GM12878 (cell line): ENCODE results near the gene AURKA. TPM values are rescaled to one million over a fixed set of nuclear protein-coding genes. Genes with fewer than 3 reads are reported as not detected.

Source experiments
- ATAC-seq: fragments of 200-7000 bp; cut with Tn5 transposase; 3 replicates; pipeline ENCODE4 v1.9.1; 2020; ENCODE audit warnings: mild to moderate bottlenecking, moderate library complexity
- BruUV-seq: library from RNA; stranded (reverse); fragments of 400-500 nt; replicated peaks from 2 replicates; lab custom pipeline; 2021; lab: Mats Ljungman, UMichigan
- CTCF ChIA-PET: fragments of 300-600 bp; sonication (Branson Sonifier 250); formaldehyde crosslinking; extraction: SDS; loops from one replicate; lab custom pipeline; 2021; ENCODE audit warnings: inconsistent platforms; lab: Yijun Ruan, JAX
- POLR2A ChIA-PET: fragments of 350-600 bp; formaldehyde crosslinking; extraction: SDS; loops from one replicate; lab custom pipeline; 2021; ENCODE audit warnings: inconsistent platforms; lab: Charles Lee
- RAD21 ChIA-PET: fragments of 300-600 bp; sonication (Branson Sonifier 250); formaldehyde crosslinking; loops from one replicate; lab custom pipeline; 2023; ENCODE audit warnings: antibody characterized with exemption; ENCODE audit not compliant: unreplicated experiment; lab: Charles Lee
- SMC1A ChIA-PET: fragments of 300-600 bp; sonication (Branson Sonifier 250); formaldehyde crosslinking; loops from one replicate; lab custom pipeline; 2023; ENCODE audit not compliant: unreplicated experiment, uncharacterized antibody; lab: Charles Lee
- DNase-seq: peaks from one replicate; pipeline ENCODE4 v3.0.0-alpha.2; 2011; ENCODE audit warnings: low read depth, low spot score
- FAIRE-seq: peaks from 3 replicates; lab custom pipeline; 2011; peaks lifted over from hg19 to GRCh38; lab: Jason Lieb, UNC
- H2AFZ ChIP-seq: 2 replicates; pipeline ENCODE4 v1.6.0; 2011; ENCODE audit warnings: low read depth, low read length, control low read depth; ENCODE audit not compliant: control insufficient read depth
- H3K27ac ChIP-seq: 2 replicates; pipeline ENCODE4 v1.5.1; 2011; ENCODE audit warnings: control low read depth; ENCODE audit not compliant: control insufficient read depth, insufficient read depth
- H3K27me3 ChIP-seq, 2 experiments: replicated peaks in 1 of 2; 2 replicates each; pipeline versions ENCODE4 v1.6.0 to v1.6.1; 2011; ENCODE audit warnings: low read length in 1 of 2; ENCODE audit not compliant: control insufficient read depth in 2 of 2, insufficient read depth in 2 of 2
- H3K36me3 ChIP-seq, 2 experiments: 2 replicates each; pipeline ENCODE4 v1.5.1; 2011; ENCODE audit warnings: low read length in 1 of 2; ENCODE audit not compliant: control insufficient read depth in 2 of 2, insufficient read depth in 2 of 2
- H3K4me1 ChIP-seq: 2 replicates; pipeline ENCODE4 v1.6.1; 2011; ENCODE audit warnings: mild to moderate bottlenecking, low read length, moderate library complexity, mixed read lengths; ENCODE audit not compliant: control insufficient read depth, insufficient read depth
- H3K4me2 ChIP-seq: 2 replicates; pipeline ENCODE4 v1.6.0; 2011; ENCODE audit warnings: control low read depth; ENCODE audit not compliant: control insufficient read depth, insufficient read depth
- H3K4me3 ChIP-seq: fragments of 200-600 bp; sonication (generic); 2 replicates; pipeline ENCODE4 v1.5.1; 2016
- H3K79me2 ChIP-seq: 2 replicates; pipeline ENCODE4 v1.6.0; 2011; ENCODE audit warnings: low read length; ENCODE audit not compliant: control insufficient read depth, insufficient read depth
- H3K9ac ChIP-seq: 2 replicates; pipeline ENCODE4 v1.8.0; 2011; ENCODE audit warnings: low read length, control low read depth, mixed read lengths; ENCODE audit not compliant: control insufficient read depth, insufficient read depth
- H3K9me3 ChIP-seq: replicated peaks from 3 replicates; pipeline ENCODE4 v1.5.1; 2011; ENCODE audit warnings: mild to moderate bottlenecking, low read length; ENCODE audit not compliant: control insufficient read depth, insufficient read depth
- H4K20me1 ChIP-seq: 2 replicates; pipeline ENCODE4 v1.6.0; 2011; ENCODE audit not compliant: control insufficient read depth, insufficient read depth
- ASH2L ChIP-seq: fragments of 300-600, 200-600 bp; sonication (generic); IDR thresholded peaks from 2 replicates; pipeline ENCODE4 v1.6.1; 2017; ENCODE audit warnings: low read depth, mild to moderate bottlenecking, borderline replicate concordance
- CBX5 ChIP-seq: sonication (generic); IDR thresholded peaks from 2 replicates; pipeline ENCODE4 v1.6.1; 2016; ENCODE audit warnings: low read depth, moderate library complexity, mild to moderate bottlenecking, inconsistent platforms
- ETV6 ChIP-seq, 2 experiments: fragments of 450-650 bp in 1 of 2; IDR thresholded peaks in 1 of 2; conservative IDR thresholded peaks in 1 of 2; 2 replicates each; pipeline ENCODE4 v1.6.1; 2014; ENCODE audit warnings: antibody characterized with exemption in 1 of 2, borderline replicate concordance in 1 of 2, low read depth in 1 of 2, mild to moderate bottlenecking in 1 of 2, moderate library complexity in 1 of 2
- MLLT1 ChIP-seq: fragments of 450-650 bp; IDR thresholded peaks from 2 replicates; pipeline ENCODE4 v1.6.1; 2016; ENCODE audit warnings: mild to moderate bottlenecking
- PML ChIP-seq: IDR thresholded peaks from 2 replicates; pipeline ENCODE4 v1.6.1; 2012; ENCODE audit warnings: low read length, inconsistent platforms
- POLR2AphosphoS5 ChIP-seq: IDR thresholded peaks from 2 replicates; pipeline ENCODE4 v1.6.1; 2011; ENCODE audit warnings: mild to moderate bottlenecking, low read length, inconsistent platforms
- REST ChIP-seq: IDR thresholded peaks from 2 replicates; pipeline ENCODE4 v1.6.1; 2012; ENCODE audit warnings: mild to moderate bottlenecking, low read depth, low read length
- SKIL ChIP-seq: fragments of 450-650 bp; IDR thresholded peaks from 2 replicates; pipeline ENCODE4 v1.6.1; 2017; ENCODE audit warnings: mild to moderate bottlenecking, low read depth, inconsistent platforms; ENCODE audit not compliant: poor library complexity, severe bottlenecking
- SRF ChIP-seq, 2 experiments: IDR thresholded peaks; 2 replicates each; pipeline ENCODE4 v1.6.1; 2011; ENCODE audit warnings: low read depth in 2 of 2, low read length in 2 of 2, mild to moderate bottlenecking in 1 of 2, moderate library complexity in 1 of 2
- TCF3 ChIP-seq: IDR thresholded peaks from 2 replicates; pipeline ENCODE4 v1.6.1; 2012; ENCODE audit warnings: low read depth, mild to moderate bottlenecking, low read length, borderline replicate concordance; ENCODE audit not compliant: insufficient read depth
- YBX1 ChIP-seq: fragments of 450-650 bp; IDR thresholded peaks from 2 replicates; pipeline ENCODE4 v1.6.1; 2016; ENCODE audit warnings: antibody characterized with exemption
- WGBS: methylation state at CpG from one replicate; pipeline ENCODE4 v1.1.6; 2016; ENCODE audit warnings: low lambda C conversion rate; ENCODE audit not compliant: insufficient replicate concordance, insufficient coverage; ENCODE audit errors: missing lambda C conversion rate; 5-methylcytosine and 5-hydroxymethylcytosine counted together
- in situ Hi-C: fragments of 300-500 bp; cut with MboI; formaldehyde crosslinking; loops from 9 replicates; pipeline ENCODE4 v1.14.3; 2018; ENCODE audit warnings: mixed read lengths
- intact Hi-C: fragments of 100-400 bp; cut with micrococcal nuclease; formaldehyde crosslinking; loops from one replicate; pipeline ENCODE4 v1.14.2; 2022; ENCODE audit not compliant: unreplicated experiment
- polyA plus RNA-seq, 11 experiments: library from polyadenylated mRNA; depleted of rRNA in 4 of 11; unstranded in 6 of 11; stranded (reverse) in 5 of 11; fragments of >200 nt; fragmentation: Nextera tagmentation in 4 of 11; fragmentation: Illumina TruSeq in 1 of 11; extraction: Ambion mirVana in 4 of 11; extraction: Trizol in 1 of 11; gene quantifications; 1 replicate in 1 of 11; 2 replicates in 10 of 11; pipeline versions ENCODE4 v1.2.1 to v1.2.3, GENCODE V29; 2011 to 2016; ENCODE audit warnings: inconsistent platforms in 2 of 11, missing spikeins in 2 of 11, low read depth in 1 of 11
- total RNA-seq, 4 experiments: library from RNA; depleted of rRNA in 3 of 4; stranded (reverse); fragments of >200 nt in 3 of 4; fragmentation: Illumina TruSeq in 1 of 4; extraction: Trizol in 1 of 4; gene quantifications; 2 replicates each; pipeline versions ENCODE4 v1.2.1 to v1.2.3, GENCODE V29; 2013 to 2021

AURKA gene
- total and polyA plus RNA-seq, 10 of the 15 experiments (the other 5 are each of a cell fraction or from before 2014, with no cell fraction given): 57.3 to 122 (median 73.4) TPM

GRCh38 chr20:56328861-56329260 is 63.2 kb downstream of the AURKA start:
- H3K79me2 ChIP-seq: no peaks in the 10 kb centered on the region
- no peak overlapping the region for H2AFZ ChIP-seq
- H3K36me3 ChIP-seq: no peaks in the 10 kb centered on the region
- ATAC-seq: no peak
- FAIRE-seq: no peak
- WGBS: 70% methylated on average over 5 of the region's 5 CpGs
- H3K4me2 ChIP-seq: no peak overlapping the region
- ChIA-PET SMC1A (no interaction called here), CTCF (no interaction called here), RAD21 (no interaction called here), POLR2A (no interaction called here)
- H4K20me1 ChIP-seq: no peaks in the 10 kb centered on the region
- H3K9ac ChIP-seq: no peak overlapping the region
- intact Hi-C loops: no loop called here
- in situ Hi-C loops: no loop called here
- no peaks in the 10 kb centered on the region for H3K4me1 ChIP-seq
- BruUV-seq: no TSS peak
- H3K27me3 ChIP-seq: no peaks in the 10 kb centered on the region
- no peaks in the 10 kb centered on the region for H3K9me3 ChIP-seq
- TF ChIP-seq CBX5: no peak
- no peak for TF ChIP-seq POLR2AphosphoS5
- TF ChIP-seq REST: peak; percentile 86
- H3K27ac ChIP-seq: no peak overlapping the region
- DNase-seq: no peak
- H3K4me3 ChIP-seq: no peak overlapping the region

GRCh38 chr20:56324806-56325205 is 67.2 kb downstream of the AURKA start:
- ChIA-PET SMC1A (no interaction called here), POLR2A (no interaction called here), CTCF (no interaction called here), RAD21 (no interaction called here)
- Histone ChIP-seq H2AFZ (no peak overlapping the region), H4K20me1 (no peaks in the 10 kb centered on the region), H3K27me3 (no peaks in the 10 kb centered on the region), H3K79me2 (no peaks in the 10 kb centered on the region), H3K9me3 (no peaks in the 10 kb centered on the region), H3K4me2 (no peak overlapping the region), H3K27ac (no peak overlapping the region), H3K4me1 (no peaks in the 10 kb centered on the region), H3K9ac (no peak overlapping the region), H3K4me3 (no peak overlapping the region), H3K36me3 (no peaks in the 10 kb centered on the region)
- DNase-seq (no peak), ATAC-seq (no peak), FAIRE-seq (no peak)
- intact Hi-C loops: no loop called here
- BruUV-seq: no TSS peak
- in situ Hi-C loops: no loop called here
- TF ChIP-seq SRF (IDR thresholded peaks at IDR 0.05; ENCODE audit: low read depth in 2 of 2, low read length in 2 of 2): no peak
- TF ChIP-seq PML: no peak
- TF ChIP-seq YBX1: no peak
- TF ChIP-seq TCF3: no peak
- TF ChIP-seq MLLT1: no peak
- TF ChIP-seq ASH2L: no peak
- no peak for TF ChIP-seq SKIL
- TF ChIP-seq ETV6 (conservative IDR thresholded peaks at IDR 0.05 in 1 of 2, IDR thresholded peaks at IDR 0.05 in 1 of 2; ENCODE audit: borderline replicate concordance in 1 of 2, low read depth in 1 of 2): no peak
